Right lobe of liver (tissue), 6 donors: ENCODE measurements around the gene KRT76. TPM values are rescaled to one million over a fixed set of nuclear protein-coding genes. Genes with fewer than 3 reads are reported as not detected.

Experiments used
- ATAC-seq, 4 donors: fragments of 200-7000 bp; cut with Tn5 transposase; one replicate each; pipeline ENCODE4 v1.9.1; 2020; ENCODE audit warnings: mild to moderate bottlenecking in 4 of 4, moderate library complexity in 4 of 4
- DNase-seq, 3 donors: peaks; one replicate each; pipeline ENCODE4 v3.0.0-alpha.2; 2020
- H3K27ac ChIP-seq, 3 donors: fragments of 200-600 bp; one replicate each; pipeline ENCODE4 v1.8.0; 2022
- H3K27me3 ChIP-seq, 2 donors: fragments of 200-600 bp; one replicate each; pipeline ENCODE4 v1.8.0; 2022
- H3K36me3 ChIP-seq, 4 donors: fragments of 200-600 bp; sonication (generic) in 1 of 4; one replicate each; pipeline versions ENCODE4 v1.5.1 to v1.8.0; 2017 to 2022; ENCODE audit warnings: control low read depth in 1 of 4
- H3K4me1 ChIP-seq, 4 donors: fragments of 200-600 bp; sonication (generic) in 1 of 4; one replicate each; pipeline versions ENCODE4 v1.5.1 to v1.8.0; 2017 to 2022; ENCODE audit warnings: control low read depth in 1 of 4
- H3K4me3 ChIP-seq, 3 donors: fragments of 200-600 bp; one replicate each; pipeline ENCODE4 v1.8.0; 2022
- H3K9me3 ChIP-seq, 4 donors: fragments of 200-600 bp; sonication (generic) in 1 of 4; one replicate each; pipeline versions ENCODE4 v1.5.1 to v1.8.0; 2017 to 2022; ENCODE audit warnings: control low read depth in 1 of 4
- CTCF ChIP-seq, 4 donors: fragments of 200-600 bp in 3 of 4; fragments of 450-650 bp in 1 of 4; IDR thresholded peaks; one replicate each; pipeline versions ENCODE4 v1.5.1 to v1.8.0; 2016 to 2022; ENCODE audit warnings: antibody characterized with exemption in 4 of 4, mild to moderate bottlenecking in 2 of 4
- POLR2A ChIP-seq: fragments of 450-650 bp; IDR thresholded peaks from one replicate; pipeline ENCODE4 v1.6.1; 2017; ENCODE audit warnings: antibody characterized with exemption, mild to moderate bottlenecking
- WGBS: methylation state at CpG from one replicate; pipeline ENCODE4 v1.1.6; 2018; ENCODE audit warnings: low coverage, low lambda C conversion rate; ENCODE audit not compliant: insufficient coverage; ENCODE audit errors: missing lambda C conversion rate; 5-methylcytosine and 5-hydroxymethylcytosine counted together
- intact Hi-C, 2 donors: fragments of 100-400 bp; cut with DNase I; formaldehyde crosslinking; loops; one replicate each; pipeline versions ENCODE4 v1.11.2 to v1.14.1; 2022
- total RNA-seq, 6 experiments: library from RNA; depleted of rRNA in 2 of 6; stranded (reverse); fragments of >200 nt in 2 of 6; fragmentation: NEBNext Ultra II Directional in 3 of 6; extraction: Animal tissue kit (Norgen Biotek cat#: 25700) in 3 of 6; gene quantifications; one replicate each; pipeline versions ENCODE4 v1.1.0 to v1.2.4, GENCODE V29; 2016 to 2023
- donor health status: DM: no; HTN: yes; CAD: no.
- donor health status: DM: no; HTN: no; CAD: no.
- donor health status: DM: no; HTN: no; CAD: no.
- donor health status: DM: no; HTN: yes; CAD: no.
- donor health status: DM: no; HTN: yes; CAD: no.

Gene KRT76
- total RNA-seq, 6 experiments from 2014 or later: not detected

GRCh38 chr12:52807544-52808470, 30.7 kb upstream of the KRT76 start:
- Histone ChIP-seq H3K36me3 (no peaks in the 10 kb centered on the region), H3K4me3 (no peak overlapping the region), H3K9me3 (no peaks in the 10 kb centered on the region), H3K27ac (no peak overlapping the region), H3K4me1 (no peaks in the 10 kb centered on the region), H3K27me3 (no peaks in the 10 kb centered on the region)
- TF ChIP-seq CTCF (IDR thresholded peaks at IDR 0.05) (no peak), POLR2A (no peak)
- no peak for ATAC-seq
- peak in 1 of 3 donors; percentile 35 for DNase-seq
- WGBS: 52% methylated on average over 3 of the region's 16 CpGs
- intact Hi-C loops: no loop called here

DNA sequence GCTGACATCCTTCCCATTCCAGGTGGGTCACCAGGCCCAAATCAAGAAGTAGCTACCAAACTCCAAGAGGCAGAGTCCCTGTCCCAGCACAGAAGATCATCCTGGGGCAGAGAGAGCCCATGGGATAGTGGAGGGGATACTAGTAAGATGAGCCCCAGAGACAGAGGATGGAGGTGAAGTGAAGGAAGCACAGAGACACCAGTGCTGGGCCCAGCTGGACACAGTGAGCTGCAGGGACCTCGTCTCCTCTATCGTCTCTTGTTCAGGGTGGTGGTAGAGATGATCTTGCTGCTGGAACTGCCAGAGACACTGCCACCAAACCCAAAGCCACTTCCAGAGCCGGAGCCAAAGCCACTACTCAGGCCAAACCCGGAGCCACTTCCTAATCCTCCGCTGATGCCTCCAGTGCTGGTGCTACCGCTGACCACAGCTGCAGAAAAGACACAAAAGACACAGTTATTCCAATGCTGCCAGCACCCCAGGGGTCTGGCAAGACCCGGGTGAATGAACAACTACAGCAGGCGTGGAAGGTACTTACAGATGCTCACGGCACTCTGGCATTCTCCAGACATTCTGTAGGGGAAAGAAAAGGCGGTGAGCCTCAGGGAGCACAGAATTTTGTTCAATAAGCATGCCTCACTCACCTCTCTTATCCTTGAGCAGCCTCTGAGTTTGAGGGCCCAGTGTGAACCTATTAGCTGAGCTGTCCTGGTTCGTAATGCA, 29.8 kb upstream of the KRT76 start:
- Histone ChIP-seq H3K9me3 (no peaks in the 10 kb centered on the region), H3K27me3 (no peaks in the 10 kb centered on the region), H3K4me1 (no peaks in the 10 kb centered on the region), H3K36me3 (no peaks in the 10 kb centered on the region), H3K27ac (no peak overlapping the region), H3K4me3 (no peak overlapping the region)
- ATAC-seq (no peak), DNase-seq (peak in 1 of 3 donors; percentile 26)
- no peak for TF ChIP-seq POLR2A
- no peak for TF ChIP-seq CTCF (IDR thresholded peaks at IDR 0.05)
- 47% methylated on average over 5 of the region's 11 CpGs for WGBS
- intact Hi-C loops: no loop called here

GRCh38 chr12:52806169-52806811, 29.1 kb upstream of the KRT76 start:
- Histone ChIP-seq H3K27ac (no peak overlapping the region), H3K4me3 (no peak overlapping the region), H3K4me1 (no peaks in the 10 kb centered on the region), H3K9me3 (no peaks in the 10 kb centered on the region), H3K27me3 (no peaks in the 10 kb centered on the region), H3K36me3 (no peaks in the 10 kb centered on the region)
- WGBS: 90% methylated on average over 3 of the region's 3 CpGs
- TF ChIP-seq CTCF (IDR thresholded peaks at IDR 0.05) (no peak), POLR2A (no peak)
- DNase-seq: peak in 1 of 3 donors; percentile 1
- intact Hi-C loops: no loop called here
- no peak for ATAC-seq

DNA sequence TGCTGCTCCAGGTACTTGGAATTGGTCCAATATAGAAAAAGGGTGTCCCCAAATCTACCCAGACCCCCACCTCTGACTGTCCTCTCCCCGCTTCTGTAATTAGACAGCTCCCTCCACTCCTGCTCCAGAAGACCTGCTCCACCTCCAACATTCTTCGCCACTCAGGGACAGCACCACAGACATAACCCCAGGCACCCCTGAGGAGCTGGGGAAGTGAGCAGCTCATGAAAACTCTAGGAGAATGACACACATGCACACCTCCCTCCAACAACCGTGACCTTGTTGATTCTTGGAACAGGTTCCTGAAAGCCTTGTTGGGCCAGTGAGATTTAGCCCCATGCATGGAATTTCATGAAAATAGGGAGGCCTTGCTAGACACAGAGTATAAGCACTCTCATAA, 28.6 kb upstream of the KRT76 start:
- H3K27me3 ChIP-seq: no peaks in the 10 kb centered on the region
- TF ChIP-seq CTCF (IDR thresholded peaks at IDR 0.05) (no peak), POLR2A (no peak)
- H3K9me3 ChIP-seq: no peaks in the 10 kb centered on the region
- no peak for DNase-seq
- H3K36me3 ChIP-seq: no peaks in the 10 kb centered on the region
- no peaks in the 10 kb centered on the region for H3K4me1 ChIP-seq
- intact Hi-C loops: no loop called here
- no peak for ATAC-seq
- H3K27ac ChIP-seq: no peak overlapping the region
- WGBS: 60% methylated on average over 1 of the region's 3 CpGs
- no peak overlapping the region for H3K4me3 ChIP-seq
